H1 (cell line): ENCODE results near the gene SNTG2. TPM values are rescaled to one million over a fixed set of nuclear protein-coding genes. Genes with fewer than 3 reads are reported as not detected.

ENCODE experiments used
- FOSL1 ChIP-seq: IDR thresholded peaks from 2 replicates; pipeline ENCODE4 v1.6.1; 2011; ENCODE audit warnings: mild to moderate bottlenecking, low read depth, low read length, moderate library complexity; ENCODE audit not compliant: insufficient read depth
- polyA plus RNA-seq, 7 experiments: library from polyadenylated mRNA; depleted of rRNA in 3 of 7; stranded (reverse) in 5 of 7; unstranded in 2 of 7; fragments of >200 nt in 5 of 7; fragments of 200-250 nt in 2 of 7; gene quantifications; 1 replicate in 5 of 7; 2 replicates in 1 of 7; 4 replicates in 1 of 7; pipeline versions ENCODE4 v1.2.1 to v1.2.3, GENCODE V29; 2011 to 2013; ENCODE audit warnings: missing spikeins in 2 of 7, mixed read lengths in 2 of 7
- total RNA-seq: library from RNA; stranded (reverse); fragmentation: NEBNext Ultra II Directional; extraction: Animal tissue kit (Norgen Biotek cat#: 25700); gene quantifications from 2 replicates; pipeline ENCODE4 v1.2.1, GENCODE V29; 2021

Gene SNTG2
- total and polyA plus RNA-seq, 2 of the 8 experiments (the other 6 are each of a cell fraction or from before 2014, with no cell fraction given): 6.6 to 18.1 TPM

- no peak for TF ChIP-seq FOSL1
Measured at GRCh38 chr2:1403565-1403964, 452.9 kb downstream of the SNTG2 start (continued).
